A549 (cell line): ENCODE results near the gene TMTC2. TPM values are rescaled to one million over a fixed set of nuclear protein-coding genes. Genes with fewer than 3 reads are reported as not detected.

Source experiments
- ATAC-seq, 2 experiments: fragments of 200-7000 bp in 1 of 2; fragments of >200 bp in 1 of 2; cut with Nextera tagmentation in 1 of 2; cut with Tn5 transposase in 1 of 2; 3 replicates each; pipeline versions ENCODE4 v1.8.0 to v1.9.1; 2018 to 2020; ENCODE audit warnings: mild to moderate bottlenecking in 1 of 2, moderate library complexity in 1 of 2
- CTCF ChIA-PET: fragments of 300-600 bp; sonication (Branson Sonifier 250); formaldehyde crosslinking; extraction: SDS; loops from one replicate; lab custom pipeline; 2021; ENCODE audit warnings: antibody characterized with exemption, inconsistent platforms; lab: Yijun Ruan, JAX
- POLR2A ChIA-PET: fragments of 350-600 bp; formaldehyde crosslinking; extraction: SDS; loops from one replicate; lab custom pipeline; 2021; ENCODE audit warnings: antibody characterized with exemption, inconsistent platforms; lab: Yijun Ruan, JAX
- DNase-seq, 2 experiments: peaks; one replicate each; pipeline versions ENCODE4 v3.0.0 to v3.0.0-alpha.2; 2011 to 2016; ENCODE audit warnings: low read depth in 1 of 2, low spot score in 1 of 2
- FAIRE-seq: peaks from 2 replicates; lab custom pipeline; 2011; peaks lifted over from hg19 to GRCh38; lab: Jason Lieb, UNC
- H3K27ac ChIP-seq, 2 experiments: fragments of >200 bp; sonication (Bioruptor Twin); formaldehyde crosslinking; 3 replicates each; pipeline ENCODE4 v1.5.1; 2016 to 2017
- H3K4me1 ChIP-seq: fragments of >200 bp; sonication (Bioruptor Twin); formaldehyde crosslinking; 3 replicates; pipeline ENCODE4 v1.6.1; 2016
- H3K4me2 ChIP-seq: fragments of >200 bp; sonication (Bioruptor Twin); formaldehyde crosslinking; 3 replicates; pipeline ENCODE4 v1.6.1; 2016
- H3K4me3 ChIP-seq: fragments of >200 bp; sonication (Bioruptor Twin); formaldehyde crosslinking; 3 replicates; pipeline ENCODE4 v1.5.1; 2016
- H3K9me3 ChIP-seq: fragments of >200 bp; sonication (Bioruptor Twin); formaldehyde crosslinking; 3 replicates; pipeline ENCODE4 v1.6.1; 2016
- CEBPB ChIP-seq, 2 experiments: fragments of >200 bp in 1 of 2; sonication (Bioruptor Twin) in 1 of 2; formaldehyde crosslinking in 1 of 2; IDR thresholded peaks; 2 replicates each; pipeline ENCODE4 v1.6.1; 2012 to 2016
- CTCF ChIP-seq: fragments of >200 bp; sonication (Bioruptor Twin); formaldehyde crosslinking; IDR thresholded peaks from 3 replicates; pipeline ENCODE4 v1.5.1; 2016
- EP300 ChIP-seq, 2 experiments: fragments of >200 bp; sonication (Bioruptor Twin); formaldehyde crosslinking; IDR thresholded peaks; 2 replicates in 1 of 2; 3 replicates in 1 of 2; pipeline ENCODE4 v1.6.1; 2016 to 2017
- GATA3 ChIP-seq: IDR thresholded peaks from 2 replicates; pipeline ENCODE4 v1.6.1; 2012; ENCODE audit warnings: borderline replicate concordance
- HES2 ChIP-seq: fragments of >200 bp; sonication (Bioruptor Twin); formaldehyde crosslinking; IDR thresholded peaks from 2 replicates; pipeline ENCODE4 v1.6.1; 2016
- HOXA7 ChIP-seq: fragments of 250-450 bp; sonication (Bioruptor Pico); IDR thresholded peaks from 2 replicates; pipeline ENCODE4 v1.5.0; 2020; ENCODE audit warnings: mild to moderate bottlenecking, moderate library complexity
- KDM1A ChIP-seq: fragments of 200-600 bp; sonication (generic); IDR thresholded peaks from 2 replicates; pipeline ENCODE4 v1.6.1; 2016; ENCODE audit warnings: low read depth, mild to moderate bottlenecking
- MAFK ChIP-seq: fragments of 450-650 bp; IDR thresholded peaks from 2 replicates; pipeline ENCODE4 v1.6.1; 2014; ENCODE audit not compliant: partially characterized antibody
- MYC ChIP-seq: IDR thresholded peaks from 2 replicates; pipeline ENCODE4 v1.6.1; 2012; ENCODE audit warnings: mild to moderate bottlenecking, inconsistent platforms, low read length, improper control_type of control experiment, borderline replicate concordance
- POLR2AphosphoS2 ChIP-seq: conservative IDR thresholded peaks from 2 replicates; pipeline ENCODE4 v1.6.1; 2012; ENCODE audit warnings: low read length, improper control_type of control experiment, inconsistent platforms
- RAD21 ChIP-seq, 2 experiments: fragments of >200 bp in 1 of 2; sonication (Bioruptor Twin) in 1 of 2; formaldehyde crosslinking in 1 of 2; IDR thresholded peaks in 1 of 2; conservative IDR thresholded peaks in 1 of 2; 2 replicates in 1 of 2; 3 replicates in 1 of 2; pipeline ENCODE4 v1.6.1; 2012 to 2018; ENCODE audit warnings: inconsistent platforms in 1 of 2
- RCOR1 ChIP-seq: fragments of 150-350 bp; IDR thresholded peaks from 2 replicates; pipeline ENCODE4 v1.6.1; 2014; ENCODE audit warnings: antibody characterized with exemption, low read length, low read depth
- RFX5 ChIP-seq: fragments of 450-650 bp; IDR thresholded peaks from 2 replicates; pipeline ENCODE4 v1.7.1; 2014; ENCODE audit warnings: antibody characterized with exemption, mild to moderate bottlenecking, moderate library complexity
- SMC3 ChIP-seq: fragments of >200 bp; sonication (Bioruptor Twin); formaldehyde crosslinking; IDR thresholded peaks from 3 replicates; pipeline ENCODE4 v1.6.1; 2018; ENCODE audit warnings: inconsistent platforms
- WGBS: methylation state at CpG from one replicate; pipeline ENCODE4 v1.1.6; 2017; ENCODE audit errors: missing lambda C conversion rate; 5-methylcytosine and 5-hydroxymethylcytosine counted together
- polyA plus RNA-seq, 4 experiments: library from polyadenylated mRNA; depleted of rRNA in 3 of 4; stranded (reverse); fragments of >200 nt; fragmentation: RNase III in 1 of 4; extraction: RNeasy Plus Mini Kit Qiagen cat#74134 plus additional on column Dnase treatment in 1 of 4; gene quantifications; 2 replicates in 3 of 4; 3 replicates in 1 of 4; pipeline ENCODE4 v1.2.3, GENCODE V29; 2011 to 2017
- TF ChIP-seq, protein P1 (sequence below): fragments of 200-600 bp; sonication (generic); IDR thresholded peaks from 2 replicates; pipeline ENCODE4 v1.6.1; 2016; ENCODE audit warnings: antibody characterized with exemption, mild to moderate bottlenecking, moderate library complexity
- TF ChIP-seq, protein P2 (sequence below): IDR thresholded peaks from 2 replicates; pipeline ENCODE4 v1.6.1; 2012
- TF ChIP-seq, protein P3 (sequence below): IDR thresholded peaks from 2 replicates; pipeline ENCODE4 v1.6.1; 2012; ENCODE audit warnings: low read depth, borderline replicate concordance
- TF ChIP-seq, protein P4 (sequence below): fragments of >200 bp; sonication (Bioruptor Twin); formaldehyde crosslinking; IDR thresholded peaks from 3 replicates; pipeline ENCODE4 v1.6.1; 2016

TMTC2 gene
- polyA plus RNA-seq, 2 of the 4 experiments (the other 2 are of a cell fraction), result 1.8 to 5.3 TPM

DNA sequence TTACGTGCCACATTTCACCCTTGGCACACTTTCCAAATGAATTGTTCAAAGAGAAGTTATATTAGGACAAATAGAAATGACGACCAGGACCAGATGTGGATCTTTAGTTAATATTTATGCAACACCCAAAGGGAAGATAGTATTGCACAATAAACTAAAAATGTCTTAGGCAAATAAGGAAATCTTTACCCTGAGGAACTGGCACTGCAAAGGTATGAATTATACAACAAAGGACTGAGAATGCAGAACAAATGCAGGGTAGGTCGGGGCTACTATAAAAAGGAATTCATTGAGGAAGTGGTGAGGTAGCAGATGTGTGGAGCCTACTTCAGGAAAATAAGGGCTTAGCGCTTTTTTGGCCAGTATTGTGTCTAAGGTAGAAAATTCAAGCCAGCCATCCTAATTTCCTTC lies 3.9 kb upstream of the TMTC2 start:
- Histone ChIP-seq H3K4me3 (no peak overlapping the region), H3K27ac (peak overlapping the region; percentile 35 to 60; a peak in 4 of 6 replicates), H3K4me2 (peak overlapping the region; percentile 60), H3K4me1 (peaks cover 20% of the 10 kb centered on the region), H3K9me3 (no peaks in the 10 kb centered on the region)
- DNase-seq, result peak in 1 of 2 experiments; percentile 55
- CTCF ChIA-PET, result interaction anchor here (3.6 kb wide), 1 partner anchor 1816 kb away, joined by 11 read pairs; no protein-coding TSS in a partner anchor
- POLR2A ChIA-PET, result no interaction called here
- WGBS, result 1% methylated on average over 4 of the region's 4 CpGs
- no peak for FAIRE-seq
- ATAC-seq, result no peak
- TF ChIP-seq HES2 (peak; percentile 34; the same call in 1 of the 2 replicates), CEBPB (IDR thresholded peaks at IDR 0.05) (peak; percentile 88 to 91), EP300 (IDR thresholded peaks at IDR 0.05) (peak in 1 of 2 experiments; percentile 39; a peak in 2 of 5 replicates), GATA3 (peak; percentile 53)
- TF ChIP-seq, protein P1, sequence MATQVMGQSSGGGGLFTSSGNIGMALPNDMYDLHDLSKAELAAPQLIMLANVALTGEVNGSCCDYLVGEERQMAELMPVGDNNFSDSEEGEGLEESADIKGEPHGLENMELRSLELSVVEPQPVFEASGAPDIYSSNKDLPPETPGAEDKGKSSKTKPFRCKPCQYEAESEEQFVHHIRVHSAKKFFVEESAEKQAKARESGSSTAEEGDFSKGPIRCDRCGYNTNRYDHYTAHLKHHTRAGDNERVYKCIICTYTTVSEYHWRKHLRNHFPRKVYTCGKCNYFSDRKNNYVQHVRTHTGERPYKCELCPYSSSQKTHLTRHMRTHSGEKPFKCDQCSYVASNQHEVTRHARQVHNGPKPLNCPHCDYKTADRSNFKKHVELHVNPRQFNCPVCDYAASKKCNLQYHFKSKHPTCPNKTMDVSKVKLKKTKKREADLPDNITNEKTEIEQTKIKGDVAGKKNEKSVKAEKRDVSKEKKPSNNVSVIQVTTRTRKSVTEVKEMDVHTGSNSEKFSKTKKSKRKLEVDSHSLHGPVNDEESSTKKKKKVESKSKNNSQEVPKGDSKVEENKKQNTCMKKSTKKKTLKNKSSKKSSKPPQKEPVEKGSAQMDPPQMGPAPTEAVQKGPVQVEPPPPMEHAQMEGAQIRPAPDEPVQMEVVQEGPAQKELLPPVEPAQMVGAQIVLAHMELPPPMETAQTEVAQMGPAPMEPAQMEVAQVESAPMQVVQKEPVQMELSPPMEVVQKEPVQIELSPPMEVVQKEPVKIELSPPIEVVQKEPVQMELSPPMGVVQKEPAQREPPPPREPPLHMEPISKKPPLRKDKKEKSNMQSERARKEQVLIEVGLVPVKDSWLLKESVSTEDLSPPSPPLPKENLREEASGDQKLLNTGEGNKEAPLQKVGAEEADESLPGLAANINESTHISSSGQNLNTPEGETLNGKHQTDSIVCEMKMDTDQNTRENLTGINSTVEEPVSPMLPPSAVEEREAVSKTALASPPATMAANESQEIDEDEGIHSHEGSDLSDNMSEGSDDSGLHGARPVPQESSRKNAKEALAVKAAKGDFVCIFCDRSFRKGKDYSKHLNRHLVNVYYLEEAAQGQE, result no peak
- TF ChIP-seq, all 56 proteins: peak for 4

DNA sequence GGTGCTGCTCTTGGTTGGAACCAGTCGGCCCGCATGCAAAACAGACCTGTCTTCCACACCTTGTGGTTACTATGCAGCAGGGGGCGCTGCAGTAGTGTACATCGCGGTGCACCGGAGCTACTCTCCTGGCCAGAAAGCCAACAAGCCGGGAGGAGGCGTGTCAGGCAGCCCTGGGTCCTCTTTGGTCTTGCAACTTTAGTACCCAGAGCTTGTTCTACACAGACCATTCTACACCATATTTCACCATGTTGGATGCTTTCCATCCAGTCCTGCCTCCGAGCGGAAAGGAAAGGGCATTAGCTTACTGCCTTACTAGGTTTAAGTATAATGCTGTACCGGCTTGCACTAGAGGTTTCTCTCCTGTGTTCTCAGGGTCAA lies 927 bp upstream of the TMTC2 start:
- peak; percentile 91 for TF ChIP-seq CTCF
- no peak for TF ChIP-seq POLR2AphosphoS2
- TF ChIP-seq RAD21 (conservative IDR thresholded peaks at IDR 0.05 in 1 of 2, IDR thresholded peaks at IDR 0.05 in 1 of 2), result peak; percentile 93 to 96
- no peak for TF ChIP-seq HOXA7
- no peak for TF ChIP-seq RCOR1
- TF ChIP-seq, protein P2, sequence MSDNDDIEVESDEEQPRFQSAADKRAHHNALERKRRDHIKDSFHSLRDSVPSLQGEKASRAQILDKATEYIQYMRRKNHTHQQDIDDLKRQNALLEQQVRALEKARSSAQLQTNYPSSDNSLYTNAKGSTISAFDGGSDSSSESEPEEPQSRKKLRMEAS, result peak; percentile 63
- 0 out of 2 replicates have a peak, but pooled peaks have one; percentile 30 for TF ChIP-seq MYC
- no peak for TF ChIP-seq KDM1A
- no peak for TF ChIP-seq MAFK
- TF ChIP-seq, protein P3, sequence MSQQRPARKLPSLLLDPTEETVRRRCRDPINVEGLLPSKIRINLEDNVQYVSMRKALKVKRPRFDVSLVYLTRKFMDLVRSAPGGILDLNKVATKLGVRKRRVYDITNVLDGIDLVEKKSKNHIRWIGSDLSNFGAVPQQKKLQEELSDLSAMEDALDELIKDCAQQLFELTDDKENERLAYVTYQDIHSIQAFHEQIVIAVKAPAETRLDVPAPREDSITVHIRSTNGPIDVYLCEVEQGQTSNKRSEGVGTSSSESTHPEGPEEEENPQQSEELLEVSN, result no peak
- peak; percentile 90 for TF ChIP-seq SMC3
- TF ChIP-seq, protein P4, sequence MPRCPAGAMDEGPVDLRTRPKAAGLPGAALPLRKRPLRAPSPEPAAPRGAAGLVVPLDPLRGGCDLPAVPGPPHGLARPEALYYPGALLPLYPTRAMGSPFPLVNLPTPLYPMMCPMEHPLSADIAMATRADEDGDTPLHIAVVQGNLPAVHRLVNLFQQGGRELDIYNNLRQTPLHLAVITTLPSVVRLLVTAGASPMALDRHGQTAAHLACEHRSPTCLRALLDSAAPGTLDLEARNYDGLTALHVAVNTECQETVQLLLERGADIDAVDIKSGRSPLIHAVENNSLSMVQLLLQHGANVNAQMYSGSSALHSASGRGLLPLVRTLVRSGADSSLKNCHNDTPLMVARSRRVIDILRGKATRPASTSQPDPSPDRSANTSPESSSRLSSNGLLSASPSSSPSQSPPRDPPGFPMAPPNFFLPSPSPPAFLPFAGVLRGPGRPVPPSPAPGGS, result no peak
- 0 out of 2 replicates have a peak, but pooled peaks have one; percentile 30 for TF ChIP-seq RFX5
- TF ChIP-seq, all 56 proteins: peak for 6
- peak; percentile 63 to 84 for ATAC-seq
- Histone ChIP-seq H3K4me3 (peak overlapping the region; percentile 85), H3K27ac (peak overlapping the region; percentile 73 to 92), H3K4me1 (peaks cover 24% of the 10 kb centered on the region), H3K4me2 (peak overlapping the region; percentile 85), H3K9me3 (no peaks in the 10 kb centered on the region)
- POLR2A ChIA-PET, result interaction anchor here (0.6 to 1.7 kb wide), 3 partner anchors 146 to 1711 kb away, joined by 3 to 7 read pairs (median 4); partner anchors contain the start of genes CCDC59 and METTL25
- WGBS, result under 1% methylated on average over 11 of the region's 11 CpGs
- DNase-seq, result peak; percentile 80 to 96
- CTCF ChIA-PET, result interaction anchor here (0.5 to 3.7 kb wide), 81 partner anchors 8 to 1946 kb away, joined by 3 to 27 read pairs (median 4); partner anchors contain the start of genes CCDC59 and METTL25
- no peak for FAIRE-seq
